Common myeloid progenitor, CD34-positive (primary cell): ENCODE results near the gene SPZ1.
"Not testable (repeated sequence)": the region's sequence is repeated elsewhere in the genome, so short reads cannot be mapped to it uniquely, and the experiment has no call there.

Source experiments
- CTCF ChIA-PET: fragments of 350-600 bp; sonication (Branson Sonifier 250); formaldehyde crosslinking; loops from one replicate; lab custom pipeline; 2021; ENCODE audit warnings: antibody characterized with exemption; lab: Charles Lee
- POLR2A ChIA-PET: fragments of 350-600 bp; sonication (Branson Sonifier 250); formaldehyde crosslinking; loops from one replicate; lab custom pipeline; 2021; ENCODE audit warnings: antibody characterized with exemption; lab: Charles Lee
- DNase-seq, 3 donors: peaks; one replicate each; pipeline versions ENCODE4 v3.0.0 to v3.0.0-alpha.2; 2013
- H3K27ac ChIP-seq, 2 experiments: 1 replicate in 1 of 2; 2 replicates in 1 of 2; pipeline ENCODE4 v1.7.0; 2013; ENCODE audit warnings: inconsistent platforms in 2 of 2, low read length in 2 of 2, mild to moderate bottlenecking in 2 of 2, low read depth in 1 of 2, moderate library complexity in 1 of 2; ENCODE audit not compliant: severe bottlenecking in 2 of 2, insufficient read depth in 1 of 2, poor library complexity in 1 of 2
- H3K27me3 ChIP-seq, 5 experiments: replicated peaks in 2 of 5; 1 replicate in 3 of 5; 2 replicates in 2 of 5; pipeline versions ENCODE4 v1.6.1 to v1.7.0; 2013; ENCODE audit warnings: low read length in 4 of 5, mild to moderate bottlenecking in 2 of 5, moderate library complexity in 2 of 5, inconsistent platforms in 1 of 5; ENCODE audit not compliant: insufficient read depth in 5 of 5, control insufficient read depth in 4 of 5
- H3K36me3 ChIP-seq, 4 experiments: 1 replicate in 2 of 4; 2 replicates in 2 of 4; pipeline versions ENCODE4 v1.6.1 to v1.7.0; 2013; ENCODE audit warnings: low read length in 3 of 4, control low read depth in 1 of 4, mild to moderate bottlenecking in 1 of 4; ENCODE audit not compliant: control insufficient read depth in 4 of 4, insufficient read depth in 4 of 4
- H3K4me1 ChIP-seq, 4 experiments: 1 replicate in 3 of 4; 2 replicates in 1 of 4; pipeline versions ENCODE4 v1.6.1 to v1.7.1; 2013; ENCODE audit warnings: low read length in 3 of 4, mild to moderate bottlenecking in 3 of 4, control low read depth in 1 of 4, inconsistent platforms in 1 of 4, moderate library complexity in 1 of 4; ENCODE audit not compliant: control insufficient read depth in 4 of 4, insufficient read depth in 4 of 4; ENCODE audit errors: control extremely low read depth in 1 of 4
- H3K4me3 ChIP-seq, 7 experiments: 1 replicate in 4 of 7; 2 replicates in 3 of 7; pipeline versions ENCODE4 v1.5.1 to v1.7.0; 2013; ENCODE audit warnings: mild to moderate bottlenecking in 7 of 7, low read length in 6 of 7, moderate library complexity in 6 of 7, inconsistent platforms in 2 of 7, low read depth in 2 of 7, control low read depth in 1 of 7; ENCODE audit not compliant: insufficient read depth in 4 of 7, control insufficient read depth in 1 of 7; ENCODE audit errors: extremely low read depth in 1 of 7
- H3K9me3 ChIP-seq, 5 experiments: 1 replicate in 4 of 5; 2 replicates in 1 of 5; pipeline versions ENCODE4 v1.6.1 to v1.7.1; 2013; ENCODE audit warnings: low read length in 4 of 5, mild to moderate bottlenecking in 2 of 5, inconsistent platforms in 1 of 5, low read depth in 1 of 5, moderate library complexity in 1 of 5; ENCODE audit not compliant: control insufficient read depth in 4 of 5, insufficient read depth in 2 of 5; ENCODE audit errors: control extremely low read depth in 1 of 5
- WGBS: methylation state at CpG from one replicate; pipeline ENCODE4 v1.1.5; 2013; ENCODE audit not compliant: insufficient coverage; 5-methylcytosine and 5-hydroxymethylcytosine counted together

Gene SPZ1

GRCh38 chr5:80348171-80348570 lies 28.4 kb downstream of the SPZ1 start:
- ChIA-PET CTCF (interaction anchor here (1.2 kb wide), 1 partner anchor 15 kb away, joined by 4 read pairs; no protein-coding TSS in a partner anchor), POLR2A (no interaction called here)
- no peaks in the 10 kb centered on the region for H3K27me3 ChIP-seq
- no peaks in the 10 kb centered on the region for H3K36me3 ChIP-seq
- no peaks in the 10 kb centered on the region for H3K9me3 ChIP-seq
- no peak overlapping the region for H3K27ac ChIP-seq
- no CpG with 5 or more reads among the region's 1 CpG for WGBS
- DNase-seq, result no peak
- no peak overlapping the region for H3K4me3 ChIP-seq
- no peaks in the 10 kb centered on the region for H3K4me1 ChIP-seq

- POLR2A ChIA-PET, DNase-seq, H3K36me3 ChIP-seq, CTCF ChIA-PET, H3K27ac ChIP-seq, H3K4me3 ChIP-seq, H3K9me3 ChIP-seq, H3K4me1 ChIP-seq, H3K27me3 ChIP-seq: not testable (repeated sequence)
- WGBS, result 92% methylated on average over 13 of the region's 15 CpGs
Measured at GRCh38 chr5:80351019-80351418, 31.2 kb downstream of the SPZ1 start.

DNA sequence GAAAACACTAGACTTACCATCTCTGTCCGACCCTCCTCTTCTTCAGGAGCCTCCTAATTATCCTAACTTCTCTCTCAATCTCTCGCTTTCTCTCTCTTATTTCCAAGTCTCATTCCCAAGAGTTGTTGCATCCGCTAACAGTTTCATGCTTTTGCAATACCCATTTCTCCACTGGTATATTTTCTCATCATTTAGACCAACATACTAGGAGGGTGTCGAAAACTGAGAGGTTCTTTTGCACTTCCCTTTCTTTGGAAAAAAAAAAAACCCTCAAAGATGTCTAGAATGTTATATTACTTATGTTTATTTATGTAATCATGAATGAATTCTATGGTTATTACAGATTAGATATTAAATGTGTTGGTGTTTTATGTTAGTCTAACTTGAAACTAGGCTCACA lies 35.9 kb downstream of the SPZ1 start:
- H3K4me1 ChIP-seq, result no peaks in the 10 kb centered on the region
- ChIA-PET POLR2A (no interaction called here), CTCF (no interaction called here)
- H3K4me3 ChIP-seq, result no peak overlapping the region
- WGBS, result 100% methylated on average over 3 of the region's 4 CpGs
- no peak for DNase-seq
- H3K9me3 ChIP-seq, result peaks cover 0 to under 1% (median 0%) of the 10 kb centered on the region in 5 experiments
- H3K27me3 ChIP-seq, result no peaks in the 10 kb centered on the region
- H3K27ac ChIP-seq, result no peak overlapping the region
- no peaks in the 10 kb centered on the region for H3K36me3 ChIP-seq

GRCh38 chr5:80357671-80358070 lies 37.9 kb downstream of the SPZ1 start:
- H3K27ac ChIP-seq, result no peak overlapping the region
- H3K27me3 ChIP-seq, result no peaks in the 10 kb centered on the region
- no peak overlapping the region for H3K4me3 ChIP-seq
- ChIA-PET CTCF (no interaction called here), POLR2A (interaction anchor here (0.6 kb wide), 1 partner anchor 17 kb away, joined by 3 read pairs; no protein-coding TSS in a partner anchor)
- peaks cover 0 to 1% (median 0%) of the 10 kb centered on the region in 5 experiments for H3K9me3 ChIP-seq
- no peaks in the 10 kb centered on the region for H3K4me1 ChIP-seq
- DNase-seq, result no peak
- no CpG with 5 or more reads among the region's 1 CpG for WGBS
- H3K36me3 ChIP-seq, result no peaks in the 10 kb centered on the region

DNA sequence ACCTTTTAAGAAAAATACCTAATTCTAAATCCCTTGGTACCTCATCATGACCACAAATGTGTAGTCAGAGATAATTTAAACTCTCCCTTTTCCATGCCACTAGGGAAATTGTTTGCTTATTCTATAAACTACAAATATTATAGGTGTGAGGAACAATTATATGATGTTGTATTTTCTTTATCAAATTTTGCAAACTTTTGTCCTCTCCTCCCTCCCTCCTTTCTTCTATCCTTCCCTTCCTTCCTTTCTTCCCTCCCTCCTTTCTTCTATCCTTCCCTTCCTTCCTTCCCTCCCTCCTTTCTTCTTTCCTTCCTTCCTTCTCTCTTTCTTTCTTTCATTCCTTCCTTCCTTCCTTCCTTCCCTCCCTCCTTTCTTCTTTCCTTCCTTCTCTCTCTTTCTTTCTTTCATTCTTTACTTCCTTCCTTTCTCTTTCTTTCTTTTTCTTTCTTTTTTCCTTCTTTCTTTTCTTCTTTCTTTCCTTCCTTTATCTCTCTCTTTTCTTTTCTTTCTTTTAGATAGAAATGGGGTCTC lies 41.2 kb downstream of the SPZ1 start:
- H3K9me3 ChIP-seq, result peaks cover 0 to 1% (median 0%) of the 10 kb centered on the region in 5 experiments
- H3K4me3 ChIP-seq, result no peak overlapping the region
- POLR2A ChIA-PET, result no interaction called here
- no peak overlapping the region for H3K27ac ChIP-seq
- CTCF ChIA-PET, result no interaction called here
- no peaks in the 10 kb centered on the region for H3K36me3 ChIP-seq
- no peaks in the 10 kb centered on the region for H3K27me3 ChIP-seq
- no peak for DNase-seq
- H3K4me1 ChIP-seq, result no peaks in the 10 kb centered on the region

DNA sequence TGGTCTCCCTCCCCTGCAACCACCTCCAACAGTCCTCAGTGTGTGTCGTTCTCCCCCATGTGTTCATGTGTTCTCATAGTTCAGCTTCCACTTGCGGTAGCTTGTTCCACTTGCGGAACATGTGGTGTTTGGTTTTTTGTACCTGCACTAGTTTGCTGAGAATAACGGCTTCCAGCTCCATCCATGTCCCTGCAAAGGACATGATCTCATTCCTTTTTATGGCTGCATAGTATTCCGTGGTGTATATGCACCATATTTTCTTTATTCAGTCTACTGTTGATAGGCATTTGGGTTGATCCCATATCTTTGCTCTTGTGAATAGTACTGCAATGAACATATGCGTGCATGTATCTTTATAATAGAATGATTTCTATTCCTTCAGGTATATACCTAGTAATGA lies 45.1 kb downstream of the SPZ1 start:
- DNase-seq, result no peak
- ChIA-PET CTCF (interaction anchor here (1.3 kb wide), 1 partner anchor 18 kb away, joined by 3 read pairs; no protein-coding TSS in a partner anchor), POLR2A (no interaction called here)
- Histone ChIP-seq H3K27ac (no peak overlapping the region), H3K4me3 (no peak overlapping the region), H3K36me3 (no peaks in the 10 kb centered on the region), H3K9me3 (peaks cover 0 to 1% (median 0%) of the 10 kb centered on the region in 5 experiments), H3K4me1 (no peaks in the 10 kb centered on the region), H3K27me3 (no peaks in the 10 kb centered on the region)
- WGBS, result 100% methylated on average over 2 of the region's 6 CpGs

- 100% methylated on average over 1 of the region's 4 CpGs for WGBS
Measured at GRCh38 chr5:80368661-80369480, 49.1 kb downstream of the SPZ1 start.

More at GRCh38 chr5:80368661-80369480, 49.1 kb downstream of the SPZ1 start:
- DNase-seq, result no peak
- no peaks in the 10 kb centered on the region for H3K27me3 ChIP-seq
- no peak overlapping the region for H3K4me3 ChIP-seq
- peaks cover 0 to 4% (median 3%) of the 10 kb centered on the region in 5 experiments for H3K9me3 ChIP-seq
- CTCF ChIA-PET, result no interaction called here
- H3K27ac ChIP-seq, result no peak overlapping the region
- H3K36me3 ChIP-seq, result no peaks in the 10 kb centered on the region
- POLR2A ChIA-PET, result no interaction called here
- peaks cover 0 to 3% (median 0%) of the 10 kb centered on the region in 4 experiments for H3K4me1 ChIP-seq
